B cell (primary cell): ENCODE measurements around the gene ATP10A. TPM values are rescaled to one million over a fixed set of nuclear protein-coding genes. Genes with fewer than 3 reads are reported as not detected.

ENCODE experiments used
- ATAC-seq: fragments of 200-7000 bp; cut with Tn5 transposase; one replicate; pipeline ENCODE4 v1.10.0; 2021; ENCODE audit warnings: low read depth, mild to moderate bottlenecking, moderate number of reproducible peaks, moderate library complexity
- CTCF ChIA-PET: fragments of 350-600 bp; sonication (Branson Sonifier 250); formaldehyde crosslinking; loops from one replicate; lab custom pipeline; 2021; ENCODE audit warnings: antibody characterized with exemption, inconsistent platforms; lab: Charles Lee
- POLR2A ChIA-PET: fragments of 350-600 bp; sonication (Branson Sonifier 250); formaldehyde crosslinking; loops from one replicate; lab custom pipeline; 2021; ENCODE audit warnings: antibody characterized with exemption; lab: Charles Lee
- DNase-seq: peaks from one replicate; pipeline ENCODE4 v3.0.0; 2013
- H2AFZ ChIP-seq: 2 replicates; pipeline ENCODE4 v1.6.1; 2012; ENCODE audit warnings: mild to moderate bottlenecking, low read depth, low read length; ENCODE audit not compliant: insufficient read depth, poor library complexity, severe bottlenecking
- H3K27ac ChIP-seq, 2 donors: 1 replicate in 1 of 2; 2 replicates in 1 of 2; pipeline ENCODE4 v1.5.1; 2012 to 2013; ENCODE audit warnings: low read length in 2 of 2, mild to moderate bottlenecking in 2 of 2, moderate library complexity in 1 of 2
- H3K27me3 ChIP-seq, 4 experiments: fragments of 200-600 bp in 1 of 4; sonication (generic) in 1 of 4; replicated peaks in 1 of 4; 1 replicate in 2 of 4; 2 replicates in 2 of 4; pipeline versions ENCODE4 v1.6.1 to v1.7.0; 2013 to 2016; ENCODE audit warnings: low read length in 3 of 4, mild to moderate bottlenecking in 2 of 4, mixed read lengths in 1 of 4, moderate library complexity in 1 of 4; ENCODE audit not compliant: insufficient read depth in 4 of 4, control insufficient read depth in 3 of 4; ENCODE audit errors: control extremely low read depth in 1 of 4
- H3K36me3 ChIP-seq, 2 experiments: replicated peaks in 1 of 2; 1 replicate in 1 of 2; 2 replicates in 1 of 2; pipeline versions ENCODE4 v1.6.1 to v1.7.1; 2013; ENCODE audit warnings: low read length in 1 of 2; ENCODE audit not compliant: insufficient read depth in 2 of 2, control insufficient read depth in 1 of 2; ENCODE audit errors: control extremely low read depth in 1 of 2, extremely low read depth in 1 of 2
- H3K4me1 ChIP-seq, 2 donors: fragments of 200-600 bp in 1 of 2; sonication (generic) in 1 of 2; 1 replicate in 1 of 2; 2 replicates in 1 of 2; pipeline versions ENCODE4 v1.5.1 to v1.6.1; 2013 to 2017; ENCODE audit warnings: low read length in 2 of 2; ENCODE audit not compliant: control insufficient read depth in 2 of 2, insufficient read depth in 2 of 2
- H3K4me2 ChIP-seq: replicated peaks from 2 replicates; pipeline ENCODE3; 2012; ENCODE audit warnings: mild to moderate bottlenecking, low read depth, low read length; ENCODE audit not compliant: poor library complexity, severe bottlenecking
- H3K4me3 ChIP-seq, 5 experiments: fragments of 200-600 bp in 1 of 5; sonication (generic) in 1 of 5; 1 replicate in 3 of 5; 2 replicates in 2 of 5; pipeline versions ENCODE4 v1.5.1 to v1.7.0; 2011 to 2016; ENCODE audit warnings: low read length in 4 of 5, mild to moderate bottlenecking in 4 of 5, low read depth in 2 of 5, control low read depth in 1 of 5, moderate library complexity in 1 of 5; ENCODE audit not compliant: insufficient read depth in 1 of 5; ENCODE audit errors: control extremely low read depth in 1 of 5, extremely low read depth in 1 of 5
- H3K79me2 ChIP-seq: fragments of 200-600 bp; sonication (generic); one replicate; pipeline ENCODE4 v1.6.0; 2016; ENCODE audit warnings: low read length; ENCODE audit not compliant: control insufficient read depth, insufficient read depth
- H3K9ac ChIP-seq: fragments of 200-600 bp; sonication (generic); 2 replicates; pipeline ENCODE4 v1.6.1; 2017; ENCODE audit warnings: mild to moderate bottlenecking, low read length, moderate library complexity
- H3K9me3 ChIP-seq, 3 donors: one replicate each; pipeline versions ENCODE4 v1.6.1 to v1.7.1; 2013; ENCODE audit warnings: low read length in 2 of 3; ENCODE audit not compliant: control insufficient read depth in 2 of 3, insufficient read depth in 1 of 3; ENCODE audit errors: control extremely low read depth in 1 of 3
- H4K20me1 ChIP-seq: 2 replicates; pipeline ENCODE4 v1.6.0; 2012; ENCODE audit warnings: mild to moderate bottlenecking, low read length; ENCODE audit not compliant: insufficient read depth, control insufficient read depth, poor library complexity, severe bottlenecking
- H3K27ac Mint-ChIP-seq: one replicate; pipeline ENCODE4 v1.8.0; 2021; ENCODE audit warnings: mixed read lengths
- H3K27me3 Mint-ChIP-seq: one replicate; pipeline ENCODE4 v1.8.0; 2021; ENCODE audit warnings: mixed read lengths
- H3K4me1 Mint-ChIP-seq: one replicate; pipeline ENCODE4 v1.8.0; 2021; ENCODE audit warnings: mixed read lengths
- H3K4me3 Mint-ChIP-seq: one replicate; pipeline ENCODE4 v1.8.0; 2021; ENCODE audit warnings: mixed read lengths
- H3K9me3 Mint-ChIP-seq: one replicate; pipeline ENCODE4 v1.8.0; 2022; ENCODE audit warnings: mixed read lengths; ENCODE audit not compliant: insufficient read depth
- CTCF ChIP-seq: fragments of 200-600 bp; IDR thresholded peaks from one replicate; pipeline ENCODE4 v1.8.0; 2022; ENCODE audit warnings: antibody characterized with exemption, mild to moderate bottlenecking
- EZH2 ChIP-seq: IDR thresholded peaks from 2 replicates; pipeline ENCODE4 v1.6.1; 2012; ENCODE audit warnings: borderline replicate concordance, low read depth, mild to moderate bottlenecking, moderate library complexity, low read length; ENCODE audit not compliant: insufficient read depth, poor library complexity, severe bottlenecking
- WGBS: methylation state at CpG from one replicate; pipeline ENCODE4 v1.1.5; 2013; ENCODE audit warnings: missing lambda C conversion rate; ENCODE audit not compliant: insufficient coverage; 5-methylcytosine and 5-hydroxymethylcytosine counted together
- intact Hi-C: fragments of 100-400 bp; cut with micrococcal nuclease; formaldehyde crosslinking; loops from one replicate; pipeline ENCODE4 v1.10.0; 2022
- polyA plus RNA-seq: library from polyadenylated mRNA; depleted of rRNA; stranded (reverse); fragments of >200 nt; gene quantifications from 2 replicates; pipeline ENCODE4 v1.2.3, GENCODE V29; 2012
- total RNA-seq, 2 donors: library from RNA; stranded (reverse); fragments of 120-200 nt in 1 of 2; gene quantifications; 1 replicate in 1 of 2; 2 replicates in 1 of 2; pipeline versions ENCODE4 v1.2.3 to v1.2.4, GENCODE V29; 2013 to 2022

Gene ATP10A
- total and polyA plus RNA-seq, 2 donors (not counting 1 experiment from before 2014, with no cell fraction given), result 0.21 to 0.22 TPM

GRCh38 chr15:25731411-25731810 lies 131.7 kb downstream of the ATP10A start:
- H3K9ac ChIP-seq, result no peak overlapping the region
- no peaks in the 10 kb centered on the region for H3K9me3 Mint-ChIP-seq
- no peak overlapping the region for H3K4me3 Mint-ChIP-seq
- ChIA-PET CTCF (no interaction called here), POLR2A (no interaction called here)
- DNase-seq (no peak), ATAC-seq (no peak)
- H3K4me1 ChIP-seq, result no peaks in the 10 kb centered on the region
- no CpG with 5 or more reads among the region's 2 CpGs for WGBS
- no peaks in the 10 kb centered on the region for H3K36me3 ChIP-seq
- TF ChIP-seq EZH2, result no peak
- TF ChIP-seq CTCF, result no peak
- peaks cover 6% of the 10 kb centered on the region for H3K27me3 Mint-ChIP-seq
- no peaks in the 10 kb centered on the region for H4K20me1 ChIP-seq
- H3K4me3 ChIP-seq, result no peak overlapping the region
- H3K27ac Mint-ChIP-seq, result no peak overlapping the region
- no peaks in the 10 kb centered on the region for H3K4me1 Mint-ChIP-seq
- H3K9me3 ChIP-seq, result no peaks in the 10 kb centered on the region
- no peak overlapping the region for H2AFZ ChIP-seq
- H3K79me2 ChIP-seq, result no peaks in the 10 kb centered on the region
- H3K4me2 ChIP-seq, result no peak overlapping the region
- H3K27ac ChIP-seq, result no peak overlapping the region
- no peaks in the 10 kb centered on the region for H3K27me3 ChIP-seq
- intact Hi-C loops, result no loop called here

- H3K27ac Mint-ChIP-seq, result no peak overlapping the region
- POLR2A ChIA-PET, result no interaction called here
Observed at GRCh38 chr15:25730918-25731317, 132.2 kb downstream of the ATP10A start.

More at GRCh38 chr15:25730918-25731317, 132.2 kb downstream of the ATP10A start:
- Histone ChIP-seq H3K9ac (no peak overlapping the region), H3K4me2 (no peak overlapping the region), H3K27ac (no peak overlapping the region), H3K36me3 (no peaks in the 10 kb centered on the region), H2AFZ (no peak overlapping the region), H3K4me3 (no peak overlapping the region), H4K20me1 (no peaks in the 10 kb centered on the region), H3K4me1 (no peaks in the 10 kb centered on the region), H3K27me3 (no peaks in the 10 kb centered on the region), H3K79me2 (no peaks in the 10 kb centered on the region), H3K9me3 (no peaks in the 10 kb centered on the region)
- 80% methylated on average over 1 of the region's 6 CpGs for WGBS
- DNase-seq, result no peak
- no peak for ATAC-seq
- Mint-ChIP-seq H3K27me3 (peaks cover under 1% of the 10 kb centered on the region), H3K4me1 (no peaks in the 10 kb centered on the region), H3K4me3 (no peak overlapping the region), H3K9me3 (no peaks in the 10 kb centered on the region)
- intact Hi-C loops, result no loop called here
- CTCF ChIA-PET, result no interaction called here
- TF ChIP-seq CTCF (no peak), EZH2 (no peak)
